ENCODE data around the gene ETHE1.
A peak's percentile ranks its signal among the peaks of the same experiment; 100 is the strongest.

ETHE1 gene

GRCh38 chr19:43570174-43570791, 43.3 kb upstream of the ETHE1 start:
- no peak for DNase-seq (ENCODE audit: low read depth)
- H3K4me3 ChIP-seq (replicated peaks; ENCODE audit: low read depth, low read length), result no peak overlapping the region
- TF ChIP-seq CTCF (IDR thresholded peaks at IDR 0.05; ENCODE audit: low read length, missing control alignments), result no peak

- no peak overlapping the region for H3K4me3 ChIP-seq (replicated peaks; ENCODE audit: low read depth, low read length)
- no peak for DNase-seq (ENCODE audit: low read depth)
- TF ChIP-seq CTCF (IDR thresholded peaks at IDR 0.05; ENCODE audit: low read length, missing control alignments), result no peak
Measured at GRCh38 chr19:43569657-43570056, 42.7 kb upstream of the ETHE1 start.

GRCh38 chr19:43564800-43565199, 37.8 kb upstream of the ETHE1 start:
- no peak for TF ChIP-seq CTCF (IDR thresholded peaks at IDR 0.05; ENCODE audit: low read length, missing control alignments)
- H3K4me3 ChIP-seq (replicated peaks; ENCODE audit: low read depth, low read length), result no peak overlapping the region
- no peak for DNase-seq (ENCODE audit: low read depth)

- no peak for TF ChIP-seq CTCF (IDR thresholded peaks at IDR 0.05; ENCODE audit: low read length, missing control alignments)
- DNase-seq (ENCODE audit: low read depth), result no peak
Measured at GRCh38 chr19:43563816-43564457, 36.9 kb upstream of the ETHE1 start.

GRCh38 chr19:43562698-43563241, 35.8 kb upstream of the ETHE1 start:
- H3K4me3 ChIP-seq (replicated peaks; ENCODE audit: low read depth, low read length), result no peak overlapping the region
- peak; percentile 84 for DNase-seq (ENCODE audit: low read depth)
- no peak for TF ChIP-seq CTCF (IDR thresholded peaks at IDR 0.05; ENCODE audit: low read length, missing control alignments)

More at GRCh38 chr19:43563816-43564457, 36.9 kb upstream of the ETHE1 start:
- H3K4me3 ChIP-seq (replicated peaks; ENCODE audit: low read depth, low read length), result no peak overlapping the region

- H3K4me3 ChIP-seq (replicated peaks; ENCODE audit: low read depth, low read length), result no peak overlapping the region
- DNase-seq (ENCODE audit: low read depth), result no peak
- TF ChIP-seq CTCF (IDR thresholded peaks at IDR 0.05; ENCODE audit: low read length, missing control alignments), result no peak
Measured at GRCh38 chr19:43562226-43562697, 35.3 kb upstream of the ETHE1 start.

Measured in fibroblast of pulmonary artery (primary cell).